Pons (tissue), 1 donor: ENCODE measurements around the gene MOXD1.
A peak's percentile ranks its signal among the peaks of the same experiment; 100 is the strongest.
"Not testable (repeated sequence)": the region's sequence is repeated elsewhere in the genome, so short reads cannot be mapped to it uniquely, and the experiment has no call there.

ENCODE experiments used
- DNase-seq: peaks from one replicate; pipeline ENCODE4 v3.0.0-alpha.2; 2016; ENCODE audit warnings: low spot score

MOXD1 gene

DNA sequence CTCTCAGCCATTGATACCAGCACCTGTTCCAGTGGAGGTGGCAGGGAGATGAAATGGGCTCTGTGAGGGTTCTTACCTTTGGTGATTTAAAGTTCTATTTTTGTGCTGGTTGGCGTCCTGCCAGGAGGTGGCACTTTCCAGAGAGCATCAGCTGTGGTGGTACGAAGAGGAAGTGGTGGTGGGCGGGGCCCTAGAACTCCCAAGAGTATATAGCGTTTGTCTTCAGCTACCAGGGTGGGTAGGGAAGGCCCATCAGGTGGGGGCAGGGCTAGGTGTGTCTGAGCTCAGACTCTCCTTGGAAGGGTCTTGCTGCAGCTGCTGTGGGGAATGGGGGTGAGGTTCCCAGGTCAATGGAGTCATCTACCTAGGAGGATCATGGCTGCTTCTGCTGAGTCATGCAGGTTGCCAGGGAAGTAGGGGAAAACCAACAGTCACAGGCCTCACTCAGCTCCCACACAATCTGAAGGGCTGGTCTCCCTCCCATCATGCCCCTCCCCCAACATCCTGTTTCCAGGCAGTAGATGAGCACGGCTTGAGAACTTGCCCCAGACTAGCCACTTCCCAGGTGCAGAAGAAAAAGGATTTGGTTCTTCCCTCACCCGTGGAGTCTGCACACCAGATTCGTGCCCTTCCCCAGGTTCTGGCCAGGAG lies 46.6 kb downstream of the MOXD1 start:
- DNase-seq, result no peak

- not testable (repeated sequence) for DNase-seq
Observed at GRCh38 chr6:132351986-132352385, 49.3 kb downstream of the MOXD1 start.

DNA sequence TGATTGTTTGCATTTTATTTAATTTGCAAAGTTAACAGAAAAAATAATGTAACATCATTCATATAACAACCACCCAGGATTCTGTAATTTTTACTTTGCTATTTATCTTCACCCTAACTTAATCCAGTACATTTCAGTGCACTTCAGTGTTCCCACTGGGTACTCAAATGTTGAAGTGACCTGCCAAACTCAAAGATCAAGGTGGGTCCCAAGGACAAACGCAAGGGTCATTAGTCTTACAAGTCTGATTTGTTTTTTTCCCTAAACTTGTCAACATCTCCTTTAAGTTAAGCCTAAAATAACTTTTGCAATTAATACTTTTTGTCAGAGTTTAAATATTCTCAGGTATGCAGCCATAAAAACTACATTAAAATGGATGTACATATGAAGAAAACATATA lies 53.0 kb downstream of the MOXD1 start:
- DNase-seq, result no peak

- no peak for DNase-seq
Observed at GRCh38 chr6:132344811-132345210, 56.5 kb downstream of the MOXD1 start.

- no peak for DNase-seq
Observed at GRCh38 chr6:132341646-132342045, 59.6 kb downstream of the MOXD1 start.

DNA sequence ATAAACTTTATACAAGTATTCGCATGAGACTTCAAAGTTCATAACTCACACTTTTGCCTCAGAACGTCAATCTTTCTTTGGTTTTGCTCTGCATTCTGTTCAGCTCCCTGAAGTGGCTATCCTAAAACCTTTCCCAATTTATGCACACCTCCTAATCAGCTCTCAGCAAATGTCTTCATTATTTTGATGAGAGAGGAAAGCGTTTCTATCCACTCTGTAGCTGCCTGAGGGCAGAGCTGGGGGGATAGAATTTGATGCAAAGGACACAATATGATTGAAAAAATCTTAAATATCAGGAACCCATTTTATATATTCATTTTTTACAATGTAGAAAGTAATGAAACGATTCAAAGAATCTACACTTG lies 66.8 kb downstream of the MOXD1 start:
- DNase-seq, result no peak

GRCh38 chr6:132333639-132334520 lies 67.4 kb downstream of the MOXD1 start:
- no peak for DNase-seq

DNA sequence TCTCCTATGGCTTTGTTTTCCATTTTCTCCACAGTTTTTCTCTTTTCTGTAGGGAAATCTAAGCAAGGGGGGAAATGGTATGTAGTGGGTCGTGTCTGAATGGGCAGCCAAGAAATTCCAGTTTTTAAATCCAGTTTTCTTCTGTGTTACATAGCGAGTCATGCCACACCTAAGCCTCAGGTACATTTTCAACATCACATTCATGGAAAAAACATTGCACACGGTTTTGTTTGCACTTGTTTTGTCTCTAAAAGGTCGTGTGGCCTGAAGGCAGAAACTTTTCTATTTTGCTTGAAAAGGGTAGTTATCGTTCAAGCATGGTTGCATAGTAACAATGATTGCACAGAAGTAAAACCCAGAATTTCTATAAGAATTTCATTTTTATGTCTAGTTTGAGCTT lies 70.5 kb downstream of the MOXD1 start:
- DNase-seq, result no peak

DNA sequence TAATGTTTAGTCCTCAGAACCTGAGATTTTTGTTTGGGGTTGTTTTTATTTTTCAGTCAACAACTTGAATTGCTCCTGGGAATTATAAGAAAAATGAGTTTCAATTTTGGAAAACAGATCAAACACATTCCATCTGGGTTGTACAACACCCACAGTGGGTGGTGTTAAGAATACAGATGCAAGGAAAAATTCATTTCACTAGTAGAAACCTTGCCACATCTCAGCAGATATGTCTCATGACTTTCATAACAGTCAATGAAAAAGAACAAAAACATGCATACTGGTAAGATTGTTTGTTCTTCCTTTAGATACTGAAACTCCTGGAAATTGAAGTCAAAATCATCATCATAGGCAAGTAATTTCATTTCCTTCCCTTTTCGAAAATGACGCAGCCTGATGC lies 78.9 kb downstream of the MOXD1 start:
- no peak for DNase-seq

DNA sequence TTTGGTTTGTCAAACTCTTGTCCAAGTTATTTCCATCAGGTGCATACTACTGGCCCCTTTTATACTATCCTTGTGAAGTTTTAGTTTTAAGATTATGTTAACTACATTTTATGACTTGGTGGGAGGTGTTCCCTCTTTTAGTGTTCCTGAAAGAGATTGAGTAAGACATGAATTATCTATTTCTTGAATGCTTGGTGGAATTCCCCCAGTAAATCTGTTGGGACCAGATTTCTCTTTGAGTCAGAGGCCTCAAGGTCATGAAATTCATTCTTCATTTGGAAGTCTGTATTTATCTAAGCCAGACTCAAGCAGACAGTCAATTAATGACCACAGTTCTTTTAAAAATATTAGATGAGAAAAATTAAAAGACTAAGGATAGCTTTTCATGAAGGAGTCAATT lies 81.3 kb downstream of the MOXD1 start:
- no peak for DNase-seq

- DNase-seq, result no peak
Observed at GRCh38 chr6:132316970-132317369, 84.3 kb downstream of the MOXD1 start.

GRCh38 chr6:132314432-132314831 lies 86.8 kb downstream of the MOXD1 start:
- no peak for DNase-seq

DNA sequence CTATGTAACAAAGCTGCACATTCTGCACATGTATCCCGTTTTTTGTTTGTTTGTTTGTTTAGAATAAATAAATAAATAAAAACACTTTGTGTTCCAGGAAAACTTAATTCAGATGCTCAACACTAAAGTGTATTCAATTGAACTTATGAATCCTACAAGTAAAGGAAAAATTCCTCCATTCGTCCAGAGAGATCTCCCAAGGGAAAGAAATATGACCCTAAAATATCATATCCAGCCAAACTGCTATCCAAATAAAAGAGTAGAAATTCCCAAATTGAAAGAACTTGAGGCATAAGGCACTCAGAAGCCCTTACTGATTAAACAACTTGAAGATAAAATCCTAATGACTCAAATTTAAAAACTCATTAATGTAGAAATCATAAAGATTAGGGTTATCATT lies 90.4 kb downstream of the MOXD1 start:
- no peak for DNase-seq

DNA sequence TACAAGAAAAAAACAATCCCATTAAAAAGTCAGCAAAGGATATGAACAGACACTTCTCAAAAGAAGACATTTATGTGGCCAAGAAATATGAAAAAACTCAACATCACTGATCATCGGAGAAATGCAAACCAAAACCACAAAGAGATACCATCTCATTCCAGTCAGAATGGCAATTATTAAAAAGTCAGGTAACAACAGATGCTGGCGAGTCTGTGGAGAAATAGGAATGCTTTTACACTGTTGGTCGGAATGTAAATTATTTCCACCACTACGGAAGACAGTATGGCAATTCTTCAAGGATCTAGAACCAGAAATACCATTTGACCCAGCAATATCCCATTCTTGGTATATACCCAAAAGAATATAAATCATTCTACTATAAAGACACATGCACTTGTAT lies 91.1 kb downstream of the MOXD1 start:
- not testable (repeated sequence) for DNase-seq

DNA sequence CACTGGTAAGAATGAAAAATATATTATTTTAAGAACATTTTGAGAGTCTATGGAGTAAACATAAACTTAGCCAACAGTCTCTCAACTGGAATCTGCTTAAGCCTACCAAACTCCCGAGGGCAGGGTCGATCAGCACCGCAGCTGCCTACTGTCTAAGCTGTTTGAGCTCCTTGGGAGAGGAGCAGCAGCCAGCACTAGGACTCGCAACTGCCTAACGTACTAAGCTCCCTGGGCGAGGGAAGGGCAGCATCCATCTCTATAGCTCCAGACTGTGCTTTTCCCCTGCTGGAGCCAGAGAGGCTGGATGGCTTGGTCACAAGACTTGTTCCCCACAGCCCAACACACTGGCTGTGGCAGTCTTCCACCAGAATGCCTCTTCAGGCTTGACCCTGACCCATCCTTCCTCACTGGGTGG lies 96.4 kb downstream of the MOXD1 start:
- no peak for DNase-seq

DNA sequence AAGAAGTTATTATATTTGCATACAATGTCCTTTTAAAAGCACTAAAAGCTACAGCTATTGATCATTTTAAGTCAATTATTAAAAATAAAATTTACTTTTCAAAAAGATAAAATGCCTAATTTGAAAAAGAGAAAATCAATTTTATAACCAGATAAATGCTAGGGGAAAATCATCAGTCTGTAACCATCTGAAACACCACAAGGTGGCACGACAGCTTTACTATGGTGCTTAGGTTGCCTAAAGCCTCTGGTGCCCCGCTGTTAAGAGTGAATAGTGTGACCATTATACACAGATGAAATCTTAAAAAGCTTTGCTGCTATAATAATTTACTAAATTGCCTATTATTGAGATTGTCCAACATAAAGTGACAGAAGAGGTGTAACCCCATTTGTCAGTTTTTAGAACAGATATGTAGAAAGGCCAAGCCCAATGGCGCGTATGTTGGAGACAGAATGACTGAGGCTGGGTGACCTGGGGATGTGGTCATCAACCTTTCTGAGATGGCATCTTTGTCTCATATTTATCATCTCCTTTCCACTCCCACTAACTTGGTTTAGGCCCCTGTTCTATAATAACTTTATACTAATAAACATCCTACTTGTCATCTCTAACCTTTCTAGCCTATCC lies 100.8 kb downstream of the MOXD1 start:
- DNase-seq, result peak; percentile 75

DNA sequence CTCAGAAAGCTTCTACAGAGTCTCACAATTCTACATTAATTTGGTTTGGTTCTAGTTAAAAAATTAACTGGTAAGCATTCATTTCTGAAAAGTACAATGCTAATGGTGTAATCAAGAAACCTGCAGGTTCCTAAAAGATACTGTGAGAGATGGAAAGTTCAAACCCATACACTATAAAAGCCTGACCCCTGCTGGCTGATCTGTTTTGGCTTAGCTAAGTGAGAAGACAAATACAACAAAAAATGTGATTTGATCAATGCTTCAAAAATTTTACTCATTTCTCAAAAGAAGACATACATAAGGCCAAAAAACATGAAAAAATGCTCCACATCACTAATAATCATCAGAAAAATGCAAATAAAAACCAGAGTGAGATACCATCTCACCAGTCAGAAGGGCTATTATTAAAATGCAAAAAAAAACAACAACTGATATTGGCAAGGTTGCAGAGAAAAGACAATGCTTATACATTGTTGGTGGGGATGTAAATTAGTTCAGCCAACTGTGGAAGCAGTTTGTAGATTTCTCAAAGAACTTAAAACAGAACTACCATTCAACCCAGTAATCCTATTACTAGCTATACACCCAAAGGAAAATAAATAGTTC lies 102.8 kb downstream of the MOXD1 start:
- DNase-seq, result peak; percentile 90

DNA sequence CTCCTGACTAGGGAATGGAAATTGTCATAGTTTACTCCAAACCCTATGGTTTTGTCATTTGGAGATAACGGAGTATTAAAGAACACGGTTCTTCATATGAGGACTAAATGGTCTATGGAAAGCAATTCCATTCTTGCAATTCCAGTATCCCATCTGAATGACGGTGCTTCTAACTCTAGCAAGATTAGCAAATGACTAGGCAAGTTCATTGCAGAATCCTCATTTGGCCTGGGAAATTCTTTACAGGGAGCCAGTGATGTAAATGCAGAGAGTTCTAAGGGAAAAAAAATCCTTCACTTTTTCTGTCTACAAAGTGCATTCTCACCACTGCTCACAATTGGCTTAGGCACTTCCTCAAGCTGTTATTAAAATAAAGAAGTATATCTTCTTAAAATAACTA lies 111.5 kb downstream of the MOXD1 start:
- no peak for DNase-seq

- no peak for DNase-seq
Observed at GRCh38 chr6:132287101-132287500, 114.2 kb downstream of the MOXD1 start.

- no peak for DNase-seq
Observed at GRCh38 chr6:132286298-132287019, 114.8 kb downstream of the MOXD1 start.

DNA sequence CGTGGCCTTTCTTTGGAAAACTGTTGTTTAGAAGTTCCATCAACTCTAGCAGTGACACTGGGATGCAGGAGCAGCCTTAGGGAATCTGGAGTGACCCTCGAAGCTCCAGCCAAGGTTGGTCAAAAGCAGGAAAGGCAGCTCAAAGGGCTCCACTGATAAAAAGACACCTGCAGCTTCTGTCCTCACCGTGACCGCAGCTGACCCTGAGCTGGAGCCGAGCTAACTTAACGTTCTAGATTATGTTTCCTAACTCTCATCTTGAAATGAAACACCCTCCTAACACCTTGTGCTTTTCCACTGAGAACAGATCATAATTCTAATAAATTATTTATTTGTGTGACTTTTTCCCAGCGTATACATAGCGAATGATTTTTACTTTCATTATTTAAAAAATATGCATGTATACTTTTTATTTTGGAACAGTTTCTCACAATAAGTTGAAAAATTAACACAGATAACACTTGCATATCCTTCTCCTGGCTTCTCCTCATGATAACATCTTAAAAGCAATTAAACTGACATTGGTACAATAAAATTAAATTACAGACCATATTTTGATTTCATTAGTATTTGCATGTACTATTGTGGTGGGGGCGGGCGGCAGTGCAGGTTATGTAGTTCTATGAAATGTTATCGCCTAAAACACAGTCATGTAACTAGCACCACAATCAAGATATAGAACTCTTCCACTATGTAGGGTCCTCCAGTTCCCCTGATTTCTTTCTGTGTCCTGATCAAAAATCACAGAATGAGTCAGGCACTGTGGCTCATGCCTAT lies 116.1 kb downstream of the MOXD1 start:
- DNase-seq, result no peak
